Caki2 (cell line): ENCODE measurements around the gene BAIAP2. TPM values are rescaled to one million over a fixed set of nuclear protein-coding genes. Genes with fewer than 3 reads are reported as not detected.
A peak's percentile ranks its signal among the peaks of the same experiment; 100 is the strongest.
"Not testable (repeated sequence)": the region's sequence is repeated elsewhere in the genome, so short reads cannot be mapped to it uniquely, and the experiment has no call there.

ENCODE experiments used
- DNase-seq: peaks from one replicate; pipeline ENCODE4 v3.0.0-alpha.2; 2015; ENCODE audit warnings: low read depth
- in situ Hi-C: cut with HindIII; loops from 2 replicates; pipeline ENCODE4 v1.10.0; 2016; ENCODE audit warnings: low sequenced_read_pairs, low pct_unique_long_range_greater_than_20kb, mixed read lengths
- total RNA-seq: library from RNA; depleted of rRNA; stranded (reverse); fragments of >200 nt; shearing (Covaris generic); gene quantifications from 2 replicates; pipeline ENCODE4 v1.2.3, GENCODE V29; 2014; ENCODE audit warnings: low replicate concordance

The BAIAP2 gene
- total RNA-seq, 1 experiment from 2014 or later, result 30.1 TPM

GRCh38 chr17:81135505-81136278 is 100.7 kb downstream of the BAIAP2 start:
- in situ Hi-C loops, result no loop called here
- no peak for DNase-seq

DNA sequence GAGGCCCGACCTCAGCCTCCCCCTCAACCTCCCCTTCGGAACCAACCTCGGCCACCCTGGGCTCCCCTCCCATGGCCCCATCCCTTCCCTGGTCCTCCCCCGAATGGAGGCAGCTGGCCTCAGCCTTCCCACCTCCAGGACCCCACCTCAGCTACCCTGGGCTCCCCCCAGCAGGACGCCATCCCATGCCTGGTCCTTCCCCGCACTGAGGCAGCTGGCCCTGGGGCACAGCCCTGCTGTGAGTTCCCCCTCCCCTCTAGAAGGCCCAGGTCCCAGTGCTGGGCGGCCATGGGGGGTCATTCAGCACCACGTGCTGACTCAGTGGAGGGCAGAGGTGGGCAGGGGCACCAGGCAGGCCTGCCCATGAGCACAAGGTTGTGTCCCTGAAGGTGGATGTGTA is 101.4 kb downstream of the BAIAP2 start:
- no peak for DNase-seq
- in situ Hi-C loops, result no loop called here

DNA sequence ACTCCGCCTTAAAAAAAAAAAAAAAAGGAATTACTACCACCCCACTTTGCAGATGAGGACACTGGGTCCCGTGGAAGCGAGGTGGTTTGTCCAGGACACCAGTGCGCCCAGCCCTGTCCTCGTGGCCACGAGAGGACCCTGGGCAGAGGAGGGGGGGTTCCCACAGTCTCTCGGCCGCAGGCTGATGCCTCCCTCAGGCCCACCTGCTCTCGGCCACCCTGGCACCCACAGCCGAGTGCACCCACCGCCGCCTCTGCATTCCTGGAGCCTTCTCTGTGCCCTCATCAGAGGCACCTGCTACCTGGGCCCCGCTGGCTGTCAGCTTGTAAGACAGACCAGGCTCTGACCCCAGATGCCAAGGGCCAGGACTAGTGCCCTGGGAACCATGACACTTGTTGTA is 102.3 kb downstream of the BAIAP2 start:
- no peak for DNase-seq
- in situ Hi-C loops, result no loop called here

DNA sequence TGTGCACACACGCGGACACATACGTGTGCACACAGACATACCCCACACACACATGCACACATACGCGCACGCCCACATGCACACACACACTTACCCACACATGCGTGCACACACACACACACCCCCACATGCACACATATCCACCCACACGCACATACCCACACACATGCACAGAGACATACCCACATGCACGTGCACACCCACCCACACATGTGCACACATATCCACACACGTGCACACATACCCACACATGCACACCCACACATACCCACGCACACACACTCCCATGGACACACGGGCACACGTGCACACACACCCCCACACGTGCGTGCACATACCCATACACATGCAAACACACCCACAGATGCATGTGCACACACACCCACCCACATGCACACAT is 103.1 kb downstream of the BAIAP2 start:
- DNase-seq, result no peak
- in situ Hi-C loops, result no loop called here

DNA sequence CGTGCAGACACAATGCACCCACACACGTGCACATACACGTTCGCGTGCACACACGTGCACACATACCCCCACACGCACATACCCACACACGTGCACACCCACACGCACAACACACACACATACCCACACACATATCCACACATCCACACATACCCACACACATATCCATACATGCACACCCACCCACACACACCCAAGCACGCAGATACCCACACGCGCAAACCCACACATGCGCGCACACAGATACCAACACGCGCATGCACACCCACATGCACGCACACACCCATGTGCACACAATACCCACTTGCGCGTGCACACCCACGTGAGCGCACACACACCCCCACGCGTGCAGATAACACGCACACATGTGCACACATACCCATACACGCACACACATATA is 103.5 kb downstream of the BAIAP2 start:
- in situ Hi-C loops, result no loop called here
- no peak for DNase-seq

DNA sequence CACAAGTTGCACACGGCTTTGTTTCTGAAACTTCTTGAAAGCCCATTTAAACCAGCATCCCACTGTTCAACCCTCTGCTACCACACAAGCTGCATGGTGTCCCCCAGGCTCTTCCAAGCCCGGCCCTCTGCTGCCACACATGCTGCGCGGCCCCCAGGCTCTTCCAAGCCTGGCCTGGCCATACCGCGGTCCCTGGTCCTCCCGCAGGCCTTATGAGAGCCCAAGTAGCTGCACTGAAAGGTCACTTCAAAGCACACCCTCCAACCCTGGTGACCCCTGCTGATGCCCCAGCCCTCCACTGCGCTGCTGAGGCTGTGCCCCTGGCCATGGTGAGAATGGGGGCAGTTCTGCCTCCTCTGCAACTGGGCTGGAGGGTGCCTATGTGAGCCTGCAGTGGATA is 104.5 kb downstream of the BAIAP2 start:
- DNase-seq, result no peak
- in situ Hi-C loops, result no loop called here

- no peak for DNase-seq
- in situ Hi-C loops, result no loop called here
These were observed 105.1 kb downstream of the BAIAP2 start for GRCh38 chr17:81140018-81140417.

DNA sequence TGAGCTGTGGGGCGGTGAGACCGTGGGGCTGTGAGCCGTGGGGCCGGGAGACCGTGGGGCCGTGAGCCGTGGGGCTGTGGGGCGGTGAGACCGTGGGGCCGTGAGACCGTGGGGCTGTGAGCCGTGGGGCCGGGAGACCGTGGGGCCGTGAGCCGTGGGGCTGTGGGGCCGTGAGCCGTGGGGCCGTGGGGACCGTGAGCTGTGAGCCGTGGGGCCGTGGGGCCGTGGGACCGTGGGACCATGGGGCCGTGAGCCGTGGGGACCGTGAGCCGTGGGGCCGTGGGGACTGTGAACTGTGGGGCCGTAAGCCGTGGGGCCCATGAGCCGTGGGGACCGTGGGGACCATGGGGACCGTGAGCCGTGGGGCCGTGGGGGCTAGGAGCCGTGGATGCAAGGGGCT is 105.7 kb downstream of the BAIAP2 start:
- in situ Hi-C loops, result no loop called here
- no peak for DNase-seq

- peak; percentile 74 for DNase-seq
- in situ Hi-C loops, result no loop called here
These were observed 107.6 kb downstream of the BAIAP2 start for GRCh38 chr17:81142301-81143199.

GRCh38 chr17:81143200-81143527 is 108.2 kb downstream of the BAIAP2 start:
- in situ Hi-C loops, result no loop called here
- no peak for DNase-seq

DNA sequence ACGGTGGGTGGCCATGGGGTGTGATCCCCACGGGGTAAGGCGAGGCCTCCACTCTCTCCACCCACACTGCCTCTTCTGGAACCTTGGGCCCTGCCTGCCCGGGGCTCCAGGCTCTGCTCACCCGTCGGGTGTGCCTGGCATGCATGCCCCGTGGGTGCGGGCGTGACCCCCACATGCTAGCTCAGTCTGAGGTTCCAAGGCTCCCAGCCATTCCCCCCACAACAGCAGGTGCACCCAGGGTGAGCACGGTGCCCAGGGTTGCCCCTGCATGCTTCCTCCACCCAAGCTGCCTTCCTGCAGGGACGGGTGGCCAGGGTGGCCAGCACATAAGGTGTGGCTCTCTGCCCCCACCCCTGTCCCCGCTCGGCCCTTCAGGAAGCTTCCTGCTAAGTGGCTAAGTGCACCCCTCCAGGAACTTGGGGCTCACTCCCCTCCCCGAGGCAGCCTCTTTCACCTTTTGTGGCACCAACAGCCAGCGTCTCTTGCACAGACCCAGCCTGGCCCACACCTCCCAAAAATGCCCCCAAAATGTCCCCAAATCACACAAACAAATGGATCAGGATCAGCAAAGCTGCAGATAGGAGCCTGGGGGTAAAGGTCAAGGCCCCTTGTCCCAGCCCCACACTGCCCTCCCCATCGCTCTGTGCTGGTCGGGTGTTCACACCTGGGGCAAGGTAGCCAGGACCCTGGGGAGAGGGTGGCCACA is 108.9 kb downstream of the BAIAP2 start:
- in situ Hi-C loops, result no loop called here
- no peak for DNase-seq

- in situ Hi-C loops, result no loop called here
- no peak for DNase-seq
These were observed 109.5 kb downstream of the BAIAP2 start for GRCh38 chr17:81144423-81144781.

DNA sequence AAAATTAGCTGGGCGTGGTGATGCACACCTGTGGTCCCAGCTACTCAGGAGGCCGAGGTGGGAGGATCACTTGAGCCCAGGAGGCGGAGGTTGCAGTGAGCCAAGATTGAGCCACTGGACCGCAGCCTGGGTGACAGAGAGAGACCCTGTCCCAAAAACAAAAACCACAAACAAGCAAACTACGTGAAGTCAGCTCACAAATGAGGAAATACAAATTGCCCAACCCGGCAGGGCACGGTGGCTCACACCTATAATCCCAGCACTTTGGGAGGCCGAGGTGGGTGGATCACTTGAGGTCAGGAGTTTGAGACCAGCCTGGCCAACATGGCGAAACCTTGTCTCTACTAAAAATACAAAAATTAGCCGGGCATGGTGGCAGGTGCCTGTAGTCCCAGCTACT is 111.3 kb downstream of the BAIAP2 start:
- in situ Hi-C loops, DNase-seq: not testable (repeated sequence)

DNA sequence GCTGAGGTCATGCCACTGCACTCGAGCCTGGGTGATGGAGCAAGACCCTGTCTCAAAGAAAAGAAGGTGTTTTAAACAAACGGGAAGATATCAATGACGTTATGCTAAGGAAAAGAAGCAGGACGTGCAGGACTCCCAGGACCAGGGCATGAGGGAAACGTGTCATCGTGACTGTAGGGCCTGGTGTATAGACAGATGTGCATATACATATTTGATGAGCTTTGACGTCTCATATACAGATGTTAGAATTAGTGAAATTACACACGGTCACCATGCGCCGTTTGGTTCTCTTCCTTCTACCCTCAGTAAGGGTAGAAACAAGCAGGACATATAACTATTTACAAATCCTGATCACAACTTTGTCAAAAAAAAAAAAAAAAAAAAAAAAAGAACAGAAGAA is 112.8 kb downstream of the BAIAP2 start:
- in situ Hi-C loops, result no loop called here
- DNase-seq, result no peak

DNA sequence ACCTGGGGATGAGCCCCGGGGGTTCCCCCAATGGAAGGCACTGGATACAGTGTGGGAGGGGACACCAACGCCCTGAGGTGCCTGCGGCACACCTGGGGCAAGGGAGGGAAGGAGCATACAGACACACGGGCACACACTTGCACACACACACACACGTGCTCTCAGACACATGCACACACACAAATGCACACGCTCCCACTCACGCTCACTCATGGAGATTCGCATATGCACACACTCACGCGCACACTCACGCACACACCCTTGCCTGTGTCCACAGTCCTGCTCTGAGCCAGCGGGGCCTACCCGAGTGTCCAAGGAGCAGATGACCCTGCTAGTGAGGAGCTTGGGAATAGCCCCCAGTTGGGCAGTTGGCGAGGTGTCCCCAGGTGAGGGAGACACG is 113.6 kb downstream of the BAIAP2 start:
- no peak for DNase-seq
- in situ Hi-C loops, result no loop called here

DNA sequence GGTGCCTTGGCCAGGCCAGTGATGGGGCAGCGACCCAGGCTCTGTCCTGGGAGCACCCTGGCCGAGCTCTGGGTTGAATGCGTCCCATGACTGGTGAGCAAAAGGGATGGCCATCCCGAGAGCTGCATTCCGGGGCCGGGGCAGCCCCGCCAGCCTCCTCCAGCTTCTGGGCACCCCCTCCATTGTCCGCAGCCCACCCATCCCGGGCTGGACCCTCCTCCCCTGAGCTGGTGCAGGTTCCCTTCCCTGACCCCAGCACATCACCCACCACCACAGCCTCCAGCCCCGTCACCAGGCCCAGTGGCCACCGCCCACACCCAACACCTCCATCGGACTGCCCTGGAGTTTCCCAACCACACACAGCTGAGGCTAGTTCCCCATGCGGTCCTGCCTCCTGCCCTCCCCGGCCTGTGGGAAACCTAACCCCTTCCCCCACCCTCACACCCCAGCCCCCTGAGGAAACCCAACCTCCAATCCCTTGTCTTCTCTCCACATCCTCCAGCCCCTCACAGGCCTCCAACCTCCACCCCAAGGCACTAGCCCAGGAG is 114.1 kb downstream of the BAIAP2 start:
- no peak for DNase-seq
- in situ Hi-C loops, result no loop called here

DNA sequence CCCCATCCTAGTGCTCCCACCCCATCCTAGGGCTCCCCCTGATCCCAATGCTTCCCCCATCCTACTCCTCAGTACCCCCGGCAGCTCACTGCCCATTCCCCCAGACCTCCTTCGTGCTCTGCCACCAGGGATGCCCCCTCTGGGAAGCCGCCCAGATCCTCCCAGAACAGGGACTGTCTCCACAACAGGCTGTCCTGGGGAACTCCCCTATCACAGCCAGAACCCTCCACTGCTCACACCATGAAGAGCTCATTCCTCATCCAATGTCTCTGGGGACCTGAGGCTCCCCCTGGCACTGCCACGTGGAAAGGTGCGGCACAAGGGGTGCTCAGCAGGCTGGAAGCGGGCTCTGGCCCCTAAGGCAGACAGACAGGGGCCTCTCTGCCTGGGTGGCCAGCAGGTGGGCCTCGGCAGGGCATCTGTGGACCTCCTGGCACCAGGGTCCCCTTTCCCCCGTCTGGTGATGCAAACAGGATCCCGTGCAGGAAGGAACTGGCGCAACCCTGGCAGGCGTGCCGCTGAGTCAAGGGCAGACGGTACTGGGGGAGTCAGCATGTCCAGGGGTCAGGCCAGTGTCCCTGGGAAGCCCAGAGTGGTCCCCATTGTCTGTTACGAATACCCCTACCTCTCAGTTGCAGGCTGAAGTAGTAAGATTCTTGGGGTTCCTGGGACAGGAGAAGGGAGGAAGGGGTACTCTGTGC is 115.6 kb downstream of the BAIAP2 start:
- DNase-seq, result no peak
- in situ Hi-C loops, result no loop called here

- no peak for DNase-seq
- in situ Hi-C loops, result no loop called here
These were observed 116.3 kb downstream of the BAIAP2 start for GRCh38 chr17:81151278-81151677.
